ENCODE data around the gene EXO5.

DNA sequence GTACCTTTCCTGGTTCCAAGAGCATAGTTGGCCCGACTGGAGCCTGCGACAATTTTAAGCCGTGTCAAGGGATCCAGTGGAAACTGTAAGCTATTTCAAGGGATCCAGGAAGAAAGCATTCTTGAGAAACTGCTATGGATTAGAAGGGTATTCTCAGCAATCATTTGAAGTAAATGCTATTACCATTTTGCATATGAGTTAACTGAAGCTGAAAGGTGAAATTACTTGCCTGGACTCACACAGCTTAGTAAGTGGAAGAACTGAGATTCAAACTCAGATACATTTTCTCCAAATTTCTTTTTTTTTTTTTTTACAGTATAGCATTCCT, 23.5 kb downstream of the EXO5 start:
- TF ChIP-seq, protein P1, sequence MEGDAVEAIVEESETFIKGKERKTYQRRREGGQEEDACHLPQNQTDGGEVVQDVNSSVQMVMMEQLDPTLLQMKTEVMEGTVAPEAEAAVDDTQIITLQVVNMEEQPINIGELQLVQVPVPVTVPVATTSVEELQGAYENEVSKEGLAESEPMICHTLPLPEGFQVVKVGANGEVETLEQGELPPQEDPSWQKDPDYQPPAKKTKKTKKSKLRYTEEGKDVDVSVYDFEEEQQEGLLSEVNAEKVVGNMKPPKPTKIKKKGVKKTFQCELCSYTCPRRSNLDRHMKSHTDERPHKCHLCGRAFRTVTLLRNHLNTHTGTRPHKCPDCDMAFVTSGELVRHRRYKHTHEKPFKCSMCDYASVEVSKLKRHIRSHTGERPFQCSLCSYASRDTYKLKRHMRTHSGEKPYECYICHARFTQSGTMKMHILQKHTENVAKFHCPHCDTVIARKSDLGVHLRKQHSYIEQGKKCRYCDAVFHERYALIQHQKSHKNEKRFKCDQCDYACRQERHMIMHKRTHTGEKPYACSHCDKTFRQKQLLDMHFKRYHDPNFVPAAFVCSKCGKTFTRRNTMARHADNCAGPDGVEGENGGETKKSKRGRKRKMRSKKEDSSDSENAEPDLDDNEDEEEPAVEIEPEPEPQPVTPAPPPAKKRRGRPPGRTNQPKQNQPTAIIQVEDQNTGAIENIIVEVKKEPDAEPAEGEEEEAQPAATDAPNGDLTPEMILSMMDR (IDR thresholded peaks at IDR 0.05; ENCODE audit: low read depth, low read length): no peak
- no peak for TF ChIP-seq POLR2A (IDR thresholded peaks at IDR 0.05; ENCODE audit: extremely low read depth, insufficient read length)
- TF ChIP-seq, protein P2, sequence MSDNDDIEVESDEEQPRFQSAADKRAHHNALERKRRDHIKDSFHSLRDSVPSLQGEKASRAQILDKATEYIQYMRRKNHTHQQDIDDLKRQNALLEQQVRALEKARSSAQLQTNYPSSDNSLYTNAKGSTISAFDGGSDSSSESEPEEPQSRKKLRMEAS (IDR thresholded peaks at IDR 0.05; ENCODE audit: low read depth, low read length): no peak
- no peak for TF ChIP-seq MYC (IDR thresholded peaks at IDR 0.05; ENCODE audit: low read depth, low read length)
